Keratinocyte (primary cell): ENCODE data around the gene TBC1D14. TPM values are rescaled to one million over a fixed set of nuclear protein-coding genes. Genes with fewer than 3 reads are reported as not detected.

ENCODE experiments used
- DNase-seq: peaks from one replicate; pipeline ENCODE4 v3.0.0-alpha.2; 2011; ENCODE audit warnings: low read depth, missing footprints, low spot score
- FAIRE-seq: peaks from 2 replicates; lab custom pipeline; 2011; peaks lifted over from hg19 to GRCh38; lab: Jason Lieb, UNC
- H2AFZ ChIP-seq: 2 replicates; pipeline ENCODE4 v1.6.0; 2012; ENCODE audit warnings: low read length, control low read depth, inconsistent platforms; ENCODE audit not compliant: control insufficient read depth
- H3K27ac ChIP-seq: 2 replicates; pipeline ENCODE4 v1.5.1; 2011; ENCODE audit warnings: low read length; ENCODE audit not compliant: control insufficient read depth, insufficient read depth
- H3K27me3 ChIP-seq: 3 replicates; pipeline ENCODE4 v1.6.0; 2011; ENCODE audit warnings: low read length; ENCODE audit not compliant: control insufficient read depth, insufficient read depth; ENCODE audit errors: extremely low read depth
- H3K36me3 ChIP-seq, 2 experiments: 2 replicates in 1 of 2; 3 replicates in 1 of 2; pipeline ENCODE4 v1.5.1; 2011; ENCODE audit warnings: low read length in 2 of 2, mild to moderate bottlenecking in 1 of 2; ENCODE audit not compliant: control insufficient read depth in 2 of 2, insufficient read depth in 2 of 2; ENCODE audit errors: extremely low read depth in 1 of 2
- H3K4me1 ChIP-seq: 3 replicates; pipeline ENCODE4 v1.5.1; 2011; ENCODE audit warnings: low read length; ENCODE audit not compliant: control insufficient read depth, insufficient read depth; ENCODE audit errors: extremely low read depth
- H3K4me2 ChIP-seq: 3 replicates; pipeline ENCODE4 v1.6.0; 2011; ENCODE audit warnings: low read depth, low read length; ENCODE audit not compliant: control insufficient read depth, insufficient read depth; ENCODE audit errors: extremely low read depth
- H3K4me3 ChIP-seq, 3 experiments: fragments of 200-600 bp in 1 of 3; sonication (generic) in 1 of 3; 2 replicates in 2 of 3; 3 replicates in 1 of 3; pipeline ENCODE4 v1.5.1; 2011 to 2016; ENCODE audit warnings: low read length in 3 of 3, mild to moderate bottlenecking in 3 of 3, control low read depth in 2 of 3, inconsistent platforms in 1 of 3, low read depth in 1 of 3, mixed read lengths in 1 of 3, mixed run types in 1 of 3, moderate library complexity in 1 of 3; ENCODE audit not compliant: control insufficient read depth in 2 of 3, insufficient read depth in 2 of 3; ENCODE audit errors: extremely low read depth in 1 of 3
- H3K79me2 ChIP-seq: 2 replicates; pipeline ENCODE4 v1.6.0; 2012; ENCODE audit warnings: low read length; ENCODE audit not compliant: control insufficient read depth, insufficient read depth
- H3K9ac ChIP-seq: 3 replicates; pipeline ENCODE4 v1.6.0; 2011; ENCODE audit warnings: low read length; ENCODE audit not compliant: control insufficient read depth, insufficient read depth; ENCODE audit errors: extremely low read depth
- H3K9me1 ChIP-seq: 3 replicates; pipeline ENCODE4 v1.6.0; 2011; ENCODE audit warnings: low read length; ENCODE audit not compliant: control insufficient read depth, insufficient read depth; ENCODE audit errors: extremely low read depth
- H3K9me3 ChIP-seq: 2 replicates; pipeline ENCODE4 v1.5.1; 2012; ENCODE audit warnings: low read depth, low read length; ENCODE audit not compliant: control insufficient read depth
- H4K20me1 ChIP-seq: 3 replicates; pipeline ENCODE4 v1.6.0; 2011; ENCODE audit warnings: low read length; ENCODE audit not compliant: control insufficient read depth, insufficient read depth; ENCODE audit errors: extremely low read depth
- CTCF ChIP-seq, 3 experiments: IDR thresholded peaks in 1 of 3; conservative IDR thresholded peaks in 1 of 3; optimal IDR thresholded peaks in 1 of 3; 2 replicates in 2 of 3; 3 replicates in 1 of 3; pipeline versions ENCODE3 to v1.5.1; 2011; ENCODE audit warnings: low read length in 3 of 3, mild to moderate bottlenecking in 3 of 3, moderate library complexity in 2 of 3, control low read depth in 1 of 3, inconsistent platforms in 1 of 3; ENCODE audit not compliant: insufficient read depth in 2 of 3; ENCODE audit errors: extremely low read depth in 1 of 3
- EZH2 ChIP-seq: IDR thresholded peaks from one replicate; pipeline ENCODE4 v1.6.1; 2012; ENCODE audit warnings: inconsistent platforms, mild to moderate bottlenecking, low read length, moderate library complexity
- dilution Hi-C: fragments of 300-500 bp; cut with MboI; formaldehyde crosslinking; loops from one replicate; pipeline ENCODE4 v1.7.0; 2020; ENCODE audit warnings: low sequenced_read_pairs; ENCODE audit not compliant: extremely low pct_ligation_motif_present
- polyA plus RNA-seq, 5 experiments: library from polyadenylated mRNA; depleted of rRNA in 3 of 5; stranded (reverse) in 3 of 5; stranded (forward) in 1 of 5; unstranded in 1 of 5; fragments of >200 nt; gene quantifications; 1 replicate in 1 of 5; 2 replicates in 3 of 5; 3 replicates in 1 of 5; pipeline versions ENCODE4 v1.2.1 to v1.2.3, GENCODE V29; 2011 to 2012; ENCODE audit warnings: missing spikeins in 2 of 5, low read depth in 1 of 5, low replicate concordance in 1 of 5

The TBC1D14 gene
- polyA plus RNA-seq, 1 donor (not counting 4 experiments of a cell fraction or from before 2014, with no cell fraction given): 55.1 TPM

DNA sequence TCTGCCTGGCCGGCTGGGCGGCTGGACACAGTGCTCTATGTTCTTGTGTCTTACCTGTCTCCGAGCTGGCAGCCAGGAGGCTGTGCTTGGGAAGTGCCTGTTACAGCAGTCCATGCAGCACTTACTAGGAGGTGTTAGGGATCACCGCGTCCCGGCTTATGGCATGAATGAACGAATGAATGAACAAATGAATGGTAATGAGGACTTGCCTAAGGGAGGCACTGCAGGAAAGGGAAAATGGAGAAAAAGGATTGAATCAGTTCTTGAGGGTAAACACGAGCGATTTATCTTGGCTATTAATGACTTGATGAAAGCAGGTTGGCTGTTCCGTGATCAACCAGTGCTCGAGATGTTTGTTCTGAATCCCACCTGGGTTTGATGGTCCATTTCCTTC, 31.1 kb downstream of the TBC1D14 start:
- Histone ChIP-seq H2AFZ (no peak overlapping the region), H3K9me3 (no peaks in the 10 kb centered on the region), H4K20me1 (no peaks in the 10 kb centered on the region), H3K4me1 (peaks cover 22% of the 10 kb centered on the region), H3K27ac (no peak overlapping the region), H3K4me3 (no peak overlapping the region), H3K27me3 (no peaks in the 10 kb centered on the region), H3K36me3 (peaks cover 0 to 1% of the 10 kb centered on the region in 2 experiments), H3K4me2 (no peak overlapping the region), H3K79me2 (no peaks in the 10 kb centered on the region), H3K9ac (no peak overlapping the region), H3K9me1 (no peaks in the 10 kb centered on the region)
- dilution Hi-C loops: no loop called here
- no peak for DNase-seq
- no peak for FAIRE-seq
- no peak for TF ChIP-seq CTCF (optimal IDR thresholded peaks at IDR 0.05 in 1 of 3, IDR thresholded peaks at IDR 0.05 in 1 of 3, conservative IDR thresholded peaks at IDR 0.05 in 1 of 3; ENCODE audit: extremely low read depth in 1 of 3, insufficient read depth in 2 of 3, low read length in 3 of 3)
- no peak for TF ChIP-seq EZH2

DNA sequence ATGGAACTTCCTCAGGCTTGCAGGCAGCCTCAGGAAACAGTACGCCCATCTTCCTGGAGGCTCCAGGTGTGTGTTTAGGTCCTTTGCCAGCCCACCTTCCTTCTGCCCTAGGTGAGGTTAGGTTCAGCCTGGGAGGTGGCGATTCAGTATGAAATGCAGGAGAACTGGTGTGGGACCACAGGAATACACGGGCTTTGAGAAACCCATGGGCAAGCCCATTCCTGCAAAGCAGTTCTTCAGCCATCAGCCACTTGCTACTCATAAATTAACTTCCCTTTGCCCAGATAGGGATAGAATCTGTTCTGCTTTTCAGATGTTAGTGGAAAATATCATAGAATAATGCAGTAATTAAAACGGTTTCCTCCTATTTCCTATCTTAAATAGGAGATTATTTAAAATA, 32.2 kb downstream of the TBC1D14 start:
- Histone ChIP-seq H2AFZ (peak overlapping the region; percentile 5), H3K4me1 (peaks cover 22% of the 10 kb centered on the region), H3K27ac (peak overlapping the region; percentile 41), H3K27me3 (no peaks in the 10 kb centered on the region), H3K4me2 (peak overlapping the region; percentile 38), H3K9me3 (no peaks in the 10 kb centered on the region), H3K9ac (no peak overlapping the region), H3K36me3 (peaks cover 0 to 1% of the 10 kb centered on the region in 2 experiments), H4K20me1 (no peaks in the 10 kb centered on the region), H3K4me3 (no peak overlapping the region), H3K79me2 (no peaks in the 10 kb centered on the region), H3K9me1 (no peaks in the 10 kb centered on the region)
- peak; percentile 26 for FAIRE-seq
- dilution Hi-C loops: no loop called here
- TF ChIP-seq CTCF (optimal IDR thresholded peaks at IDR 0.05 in 1 of 3, IDR thresholded peaks at IDR 0.05 in 1 of 3, conservative IDR thresholded peaks at IDR 0.05 in 1 of 3; ENCODE audit: extremely low read depth in 1 of 3, insufficient read depth in 2 of 3, low read length in 3 of 3) (no peak), EZH2 (no peak)
- DNase-seq: no peak
